Calu3 (cell line): ENCODE measurements around the gene MAP3K14. TPM values are rescaled to one million over a fixed set of nuclear protein-coding genes. Genes with fewer than 3 reads are reported as not detected.
"Not testable (repeated sequence)": the region's sequence is repeated elsewhere in the genome, so short reads cannot be mapped to it uniquely, and the experiment has no call there.

Experiments
- BruUV-seq: library from RNA; stranded (reverse); fragments of 400-500 nt; replicated peaks from 2 replicates; lab custom pipeline; 2021; lab: Mats Ljungman, UMichigan
- CTCF ChIA-PET: fragments of 300-600 bp; sonication (Branson Sonifier 250); formaldehyde crosslinking; loops from one replicate; lab custom pipeline; 2022; ENCODE audit warnings: antibody characterized with exemption; lab: Charles Lee
- DNase-seq: peaks from one replicate; pipeline ENCODE4 v3.0.0; 2022
- H3K27ac Mint-ChIP-seq: one replicate; pipeline ENCODE4 v1.8.0; 2022; ENCODE audit warnings: mixed read lengths; ENCODE audit not compliant: unreplicated experiment
- H3K27me3 Mint-ChIP-seq: one replicate; pipeline ENCODE4 v1.8.0; 2022; ENCODE audit warnings: mixed read lengths; ENCODE audit not compliant: unreplicated experiment
- H3K36me3 Mint-ChIP-seq: one replicate; pipeline ENCODE4 v1.8.0; 2022; ENCODE audit warnings: mild to moderate bottlenecking, moderate library complexity, mixed read lengths; ENCODE audit not compliant: insufficient read depth, unreplicated experiment
- H3K4me1 Mint-ChIP-seq: one replicate; pipeline ENCODE4 v1.8.0; 2022; ENCODE audit warnings: mild to moderate bottlenecking, low read depth, mixed read lengths; ENCODE audit not compliant: unreplicated experiment
- H3K4me3 Mint-ChIP-seq: one replicate; pipeline ENCODE4 v1.8.0; 2022; ENCODE audit warnings: mild to moderate bottlenecking, low read depth, moderate library complexity, mixed read lengths; ENCODE audit not compliant: unreplicated experiment
- H3K9me3 Mint-ChIP-seq: one replicate; pipeline ENCODE4 v1.8.0; 2022; ENCODE audit warnings: low read depth, mixed read lengths; ENCODE audit not compliant: unreplicated experiment
- intact Hi-C: fragments of 100-400 bp; cut with micrococcal nuclease; formaldehyde crosslinking; loops from one replicate; pipeline ENCODE4 v1.10.0; 2022; ENCODE audit not compliant: unreplicated experiment
- total RNA-seq: library from RNA; stranded (reverse); gene quantifications from 2 replicates; pipeline ENCODE4 v1.2.3, GENCODE V29; 2022
- TF ChIP-seq, protein P1 (sequence below): fragments of 200-600 bp; IDR thresholded peaks from one replicate; pipeline ENCODE4 v1.8.0; 2022; ENCODE audit warnings: antibody characterized with exemption; ENCODE audit not compliant: unreplicated experiment

The MAP3K14 gene
- total RNA-seq, 1 experiment from 2014 or later: 26.7 TPM

- intact Hi-C loops: no loop called here
- CTCF ChIA-PET: interaction anchor here (1.0 kb wide), 1 partner anchor 9 kb away, joined by 3 read pairs; no protein-coding TSS in a partner anchor
- H3K4me3 Mint-ChIP-seq: no peak overlapping the region
- no peaks in the 10 kb centered on the region for H3K27me3 Mint-ChIP-seq
- no peaks in the 10 kb centered on the region for H3K9me3 Mint-ChIP-seq
- TF ChIP-seq, protein P1, sequence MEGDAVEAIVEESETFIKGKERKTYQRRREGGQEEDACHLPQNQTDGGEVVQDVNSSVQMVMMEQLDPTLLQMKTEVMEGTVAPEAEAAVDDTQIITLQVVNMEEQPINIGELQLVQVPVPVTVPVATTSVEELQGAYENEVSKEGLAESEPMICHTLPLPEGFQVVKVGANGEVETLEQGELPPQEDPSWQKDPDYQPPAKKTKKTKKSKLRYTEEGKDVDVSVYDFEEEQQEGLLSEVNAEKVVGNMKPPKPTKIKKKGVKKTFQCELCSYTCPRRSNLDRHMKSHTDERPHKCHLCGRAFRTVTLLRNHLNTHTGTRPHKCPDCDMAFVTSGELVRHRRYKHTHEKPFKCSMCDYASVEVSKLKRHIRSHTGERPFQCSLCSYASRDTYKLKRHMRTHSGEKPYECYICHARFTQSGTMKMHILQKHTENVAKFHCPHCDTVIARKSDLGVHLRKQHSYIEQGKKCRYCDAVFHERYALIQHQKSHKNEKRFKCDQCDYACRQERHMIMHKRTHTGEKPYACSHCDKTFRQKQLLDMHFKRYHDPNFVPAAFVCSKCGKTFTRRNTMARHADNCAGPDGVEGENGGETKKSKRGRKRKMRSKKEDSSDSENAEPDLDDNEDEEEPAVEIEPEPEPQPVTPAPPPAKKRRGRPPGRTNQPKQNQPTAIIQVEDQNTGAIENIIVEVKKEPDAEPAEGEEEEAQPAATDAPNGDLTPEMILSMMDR: no peak
- DNase-seq: no peak
- H3K4me1 Mint-ChIP-seq: peaks cover 7% of the 10 kb centered on the region
- H3K27ac Mint-ChIP-seq: no peak overlapping the region
- no TSS peak for BruUV-seq
- peaks cover 36% of the 10 kb centered on the region for H3K36me3 Mint-ChIP-seq
Observed at GRCh38 chr17:45257115-45257514, 59.7 kb downstream of the MAP3K14 start.

- Mint-ChIP-seq H3K27me3 (no peaks in the 10 kb centered on the region), H3K27ac (no peak overlapping the region), H3K9me3 (no peaks in the 10 kb centered on the region), H3K36me3 (peaks cover 43% of the 10 kb centered on the region), H3K4me1 (peaks cover 7% of the 10 kb centered on the region), H3K4me3 (no peak overlapping the region)
- peak; percentile 43 for DNase-seq
- TF ChIP-seq, protein P1: no peak
- BruUV-seq: no TSS peak
- intact Hi-C loops: no loop called here
- CTCF ChIA-PET: interaction anchor here (0.6 to 1.6 kb wide), 2 partner anchors 21 to 55 kb away, joined by 3 to 4 read pairs; no protein-coding TSS in a partner anchor
Observed at GRCh38 chr17:45256114-45256966, 60.5 kb downstream of the MAP3K14 start.

- no TSS peak for BruUV-seq
- Mint-ChIP-seq H3K27me3 (no peaks in the 10 kb centered on the region), H3K27ac (no peak overlapping the region), H3K4me1 (peaks cover 7% of the 10 kb centered on the region), H3K9me3 (no peaks in the 10 kb centered on the region), H3K4me3 (no peak overlapping the region), H3K36me3 (peaks cover 44% of the 10 kb centered on the region)
- TF ChIP-seq, protein P1: no peak
- intact Hi-C loops: no loop called here
- no peak for DNase-seq
- CTCF ChIA-PET: interaction anchor here (0.6 to 1.6 kb wide), 3 partner anchors 12 to 54 kb away, joined by 3 to 4 read pairs (median 3); no protein-coding TSS in a partner anchor
Observed at GRCh38 chr17:45255358-45255757, 61.5 kb downstream of the MAP3K14 start.

DNA sequence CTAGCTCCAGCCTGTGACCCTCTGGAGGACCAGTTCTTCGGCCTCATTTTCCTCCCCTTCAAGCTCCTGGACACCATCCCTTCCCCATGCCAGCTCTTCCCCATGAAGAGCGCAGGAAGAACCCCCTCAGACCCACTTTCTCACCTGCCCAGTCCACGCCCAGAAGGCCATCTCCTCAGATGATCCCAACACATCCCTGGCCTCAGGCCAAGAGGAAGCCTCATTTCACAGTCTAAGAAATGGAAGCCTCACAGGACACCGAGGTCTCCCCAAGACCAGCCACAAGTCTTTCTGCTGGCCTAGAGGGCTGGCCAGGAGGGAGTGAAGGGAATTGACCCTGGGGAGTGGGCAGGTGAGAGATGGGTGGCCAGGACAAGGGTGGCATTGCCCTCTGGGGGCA is 62.9 kb downstream of the MAP3K14 start:
- H3K27me3 Mint-ChIP-seq: no peaks in the 10 kb centered on the region
- no peak overlapping the region for H3K27ac Mint-ChIP-seq
- CTCF ChIA-PET: interaction anchor here (0.5 kb wide), 1 partner anchor 303 kb away, joined by 4 read pairs; no protein-coding TSS in a partner anchor
- no peak overlapping the region for H3K4me3 Mint-ChIP-seq
- no peak for DNase-seq
- TF ChIP-seq, protein P1: no peak
- no TSS peak for BruUV-seq
- peaks cover 46% of the 10 kb centered on the region for H3K36me3 Mint-ChIP-seq
- intact Hi-C loops: no loop called here
- H3K4me1 Mint-ChIP-seq: peaks cover 7% of the 10 kb centered on the region
- no peaks in the 10 kb centered on the region for H3K9me3 Mint-ChIP-seq

DNA sequence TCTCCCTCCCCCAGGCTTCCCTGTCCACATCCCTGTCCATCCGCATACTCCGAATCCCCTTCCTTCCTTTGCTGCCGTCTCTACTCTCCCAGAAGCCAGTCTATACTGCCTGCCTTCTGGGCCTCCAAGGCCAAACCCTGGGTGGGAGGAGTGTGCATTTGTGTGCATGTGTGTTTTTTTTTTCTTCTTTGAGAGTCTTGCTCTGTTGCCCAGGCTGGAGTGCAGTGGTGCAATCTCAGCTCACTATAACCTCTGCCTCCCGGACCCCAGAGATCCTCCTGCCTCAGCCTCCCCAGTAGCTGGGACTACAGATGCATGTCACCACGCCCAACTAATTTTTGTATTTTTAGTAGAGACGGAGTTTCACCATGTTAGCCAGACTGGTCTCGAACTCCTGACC is 63.6 kb downstream of the MAP3K14 start:
- intact Hi-C loops, H3K9me3 Mint-ChIP-seq, H3K27ac Mint-ChIP-seq, BruUV-seq, H3K27me3 Mint-ChIP-seq, H3K4me1 Mint-ChIP-seq, CTCF ChIA-PET, H3K4me3 Mint-ChIP-seq, DNase-seq: not testable (repeated sequence)
- peaks cover 50% of the 10 kb centered on the region for H3K36me3 Mint-ChIP-seq
